Amniotic epithelial cell (primary cell): ENCODE results near the gene SNX20.
A peak's percentile ranks its signal among the peaks of the same experiment; 100 is the strongest.

Source experiments
- DNase-seq: peaks from one replicate; pipeline ENCODE4 v3.0.0-alpha.2; 2010; ENCODE audit warnings: low read depth

SNX20 gene

GRCh38 chr16:50679676-50680555, 1.2 kb downstream of the SNX20 start:
- no peak for DNase-seq

- no peak for DNase-seq
These were observed 1.8 kb downstream of the SNX20 start for GRCh38 chr16:50679266-50679665.

GRCh38 chr16:50678531-50678930, 2.6 kb downstream of the SNX20 start:
- DNase-seq, result no peak

- DNase-seq, result no peak
These were observed 3.8 kb downstream of the SNX20 start for GRCh38 chr16:50677351-50677750.

GRCh38 chr16:50676684-50677225, 4.4 kb downstream of the SNX20 start:
- DNase-seq, result no peak

GRCh38 chr16:50675686-50676610, 5.2 kb downstream of the SNX20 start:
- no peak for DNase-seq

DNA sequence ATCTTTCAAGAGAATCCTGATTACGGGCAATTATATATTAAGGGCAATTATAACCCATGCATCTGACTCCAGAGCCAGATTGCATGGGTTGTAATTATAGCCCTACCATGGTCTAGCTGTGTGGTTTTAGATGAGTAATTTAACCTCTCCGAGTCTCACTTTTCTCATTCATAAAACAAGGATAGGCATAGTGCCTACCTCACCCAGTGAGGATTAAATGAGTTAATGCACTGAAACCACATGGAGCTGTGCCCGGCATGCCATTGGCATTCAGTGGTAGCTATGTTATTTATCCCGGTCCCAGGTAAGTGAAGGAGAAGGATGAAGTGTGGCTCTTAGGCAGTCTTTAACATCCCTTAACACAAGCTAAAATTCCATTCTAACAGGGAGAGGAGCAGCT, 6.3 kb downstream of the SNX20 start:
- DNase-seq, result no peak

DNA sequence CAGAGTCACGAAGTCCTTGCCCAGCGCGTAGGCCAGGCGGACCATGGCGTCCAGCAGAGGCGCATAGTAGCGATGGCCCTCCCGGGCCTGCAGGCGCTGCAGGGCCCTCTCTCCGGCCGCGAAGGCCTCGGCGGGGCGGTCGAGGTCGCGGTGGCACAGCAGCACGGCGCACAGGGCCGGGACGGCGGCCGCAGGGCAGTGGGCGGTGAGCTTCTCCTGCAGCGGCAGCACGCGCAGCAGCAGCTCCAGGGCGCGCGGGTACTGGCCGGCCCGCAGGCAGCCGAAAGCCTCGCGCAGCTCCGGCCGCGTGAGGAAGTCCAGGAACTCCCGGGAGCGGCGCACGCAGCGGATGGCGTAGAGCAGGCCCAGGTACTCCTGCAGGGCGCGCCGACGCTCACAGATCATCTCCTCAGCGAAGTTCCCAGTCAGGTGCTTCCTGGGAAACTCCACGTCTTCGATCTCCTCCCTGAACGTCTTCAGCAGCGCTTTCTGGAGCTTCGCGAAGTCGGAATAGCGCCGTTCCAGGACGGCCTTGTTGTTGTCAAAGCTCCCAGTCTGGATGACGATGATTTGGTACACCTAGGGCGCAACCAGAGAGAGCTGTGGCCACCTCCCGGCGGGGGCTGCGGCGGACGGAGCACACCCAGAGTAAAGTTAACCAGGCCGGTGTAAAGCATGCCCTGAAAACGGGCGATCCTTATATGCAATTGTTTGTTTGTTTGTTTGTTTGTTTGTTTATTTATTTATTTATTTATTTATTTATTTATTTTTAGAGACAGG, 7.4 kb downstream of the SNX20 start:
- DNase-seq, result no peak

GRCh38 chr16:50671644-50672260, 9.4 kb downstream of the SNX20 start:
- DNase-seq, result peak; percentile 36

DNA sequence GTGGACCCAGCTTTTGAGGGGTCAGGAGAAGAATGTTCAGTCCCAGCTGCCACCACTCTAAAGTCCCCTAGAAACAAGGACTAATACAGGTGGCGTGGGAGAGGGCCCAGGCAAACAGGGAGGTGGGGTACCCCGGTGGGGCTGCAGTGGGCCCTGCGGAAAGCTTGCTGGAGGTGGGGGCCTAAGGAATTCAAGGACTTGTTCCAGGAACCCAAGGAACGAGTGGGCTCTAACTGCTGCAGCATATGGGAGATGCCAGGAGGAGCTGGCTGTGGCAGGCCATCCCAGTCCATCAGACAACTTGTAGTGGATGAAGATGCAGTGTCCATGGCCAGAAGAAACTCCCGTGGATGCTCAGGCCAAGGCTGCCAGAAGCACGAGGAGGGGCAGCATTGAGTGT, 10.6 kb downstream of the SNX20 start:
- no peak for DNase-seq

DNA sequence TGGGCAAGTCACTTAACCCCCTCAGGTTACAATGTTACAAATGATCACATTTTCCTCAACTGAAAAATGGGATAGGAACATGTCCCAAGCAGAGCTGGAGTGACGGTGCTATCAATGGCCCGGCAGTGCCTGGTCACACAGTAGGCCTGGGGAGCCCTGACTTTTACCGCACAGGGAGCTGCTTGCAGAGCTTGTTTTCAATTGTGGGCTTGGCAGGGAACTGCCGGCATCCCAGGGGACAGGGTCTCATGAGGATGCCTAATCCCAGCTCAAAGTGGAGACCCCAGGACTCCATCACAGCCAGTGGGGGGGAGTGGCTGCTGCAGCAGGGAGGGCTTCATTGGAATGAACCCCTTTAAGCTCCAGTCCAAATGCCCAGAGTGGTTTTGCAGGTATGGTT, 11.4 kb downstream of the SNX20 start:
- no peak for DNase-seq

DNA sequence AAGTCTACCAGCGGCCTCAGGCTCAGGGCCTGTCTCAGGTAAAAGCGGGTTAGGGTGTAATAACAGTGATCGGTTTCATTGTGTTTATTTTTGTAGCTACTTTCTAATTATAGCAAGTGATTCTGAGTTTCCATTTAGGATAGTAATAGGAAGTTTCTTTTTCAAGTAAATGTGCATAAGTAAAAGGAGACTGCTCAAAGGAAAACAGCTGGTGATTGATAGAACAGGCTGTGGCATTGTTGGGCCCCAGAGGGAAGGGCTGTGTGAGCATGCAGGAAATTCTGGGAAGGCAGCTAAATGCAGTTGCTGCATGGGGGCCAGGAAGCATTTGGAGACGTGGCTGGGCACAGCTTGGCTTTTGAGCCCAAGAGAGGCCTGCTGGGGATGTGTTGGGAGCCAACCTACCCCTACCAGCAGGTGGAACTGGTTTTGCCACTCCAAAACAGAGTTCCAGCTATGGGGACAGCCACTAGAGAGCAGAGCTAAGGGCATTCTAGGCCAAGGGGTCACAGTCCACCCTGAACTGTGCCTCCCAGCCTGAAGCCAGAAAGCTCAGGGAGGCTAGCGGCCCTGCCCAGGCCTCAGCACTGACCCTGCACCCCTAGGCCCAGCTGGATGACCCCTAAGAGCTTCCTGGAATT, 12.6 kb downstream of the SNX20 start:
- DNase-seq, result no peak

DNA sequence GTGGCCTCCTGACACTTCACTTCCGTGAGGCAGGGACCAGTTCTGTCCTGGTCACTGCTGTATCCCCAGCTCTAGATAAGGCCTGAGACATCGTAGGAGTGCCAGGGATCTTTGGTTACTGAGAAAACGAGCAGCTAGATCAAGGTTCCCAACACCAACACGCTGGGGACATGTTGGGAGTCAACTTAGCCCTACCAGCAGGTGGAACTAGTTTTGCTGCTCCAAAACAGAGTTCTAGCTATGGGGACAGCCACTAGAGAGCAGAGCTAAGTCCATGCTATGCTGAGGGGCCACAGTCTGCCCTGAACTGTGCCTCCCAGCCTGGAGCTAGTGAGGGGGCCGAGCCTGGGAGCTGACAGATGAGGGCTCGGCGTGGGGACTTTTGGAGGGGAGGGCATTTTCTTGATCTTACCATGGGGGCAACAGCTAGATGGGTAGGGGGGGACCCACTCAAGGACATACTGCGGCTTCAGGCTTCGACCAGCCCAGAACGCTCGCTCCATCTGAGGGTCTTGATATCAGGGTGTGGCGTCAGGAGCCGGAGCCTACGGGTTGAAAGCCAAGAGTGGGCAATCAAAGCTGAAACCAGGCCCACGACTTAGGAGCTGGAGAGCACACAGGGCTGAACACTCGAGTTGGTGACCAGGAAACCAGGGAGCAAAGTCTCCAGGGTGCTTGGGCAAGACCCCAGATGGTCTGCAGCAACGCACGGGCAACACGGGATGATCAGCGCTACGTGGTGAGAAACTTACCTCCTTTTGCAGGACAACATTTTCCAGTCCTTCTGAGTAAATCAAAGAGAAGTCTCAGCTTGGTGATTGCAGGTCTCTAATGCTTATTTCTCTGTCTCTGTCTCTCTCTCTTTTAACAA, 13.4 kb downstream of the SNX20 start:
- DNase-seq, result no peak

- no peak for DNase-seq
These were observed 14.2 kb downstream of the SNX20 start for GRCh38 chr16:50666658-50667496.

- DNase-seq, result peak; percentile 53
These were observed 15.8 kb downstream of the SNX20 start for GRCh38 chr16:50665128-50665878.

DNA sequence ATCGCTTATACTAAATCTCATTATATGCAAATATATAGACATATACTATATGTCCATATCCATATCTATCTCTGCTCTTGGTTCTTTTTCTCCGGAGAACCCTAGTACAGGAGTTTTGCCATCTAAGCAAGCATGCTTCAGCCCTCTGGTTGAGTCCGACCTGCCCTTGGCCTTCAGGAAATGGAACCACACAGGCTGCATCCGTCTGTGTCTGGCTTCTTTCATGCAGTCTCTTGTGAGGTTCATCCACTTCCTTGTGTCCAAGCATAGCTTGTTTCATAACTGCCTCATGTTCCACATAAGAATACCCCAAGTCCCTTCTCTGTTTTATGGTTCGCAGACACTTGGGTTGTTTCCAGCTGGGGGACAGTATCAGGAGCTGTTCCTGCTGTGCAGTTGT, 16.8 kb downstream of the SNX20 start:
- DNase-seq, result no peak

GRCh38 chr16:50662306-50662940, 18.7 kb downstream of the SNX20 start:
- DNase-seq, result no peak

DNA sequence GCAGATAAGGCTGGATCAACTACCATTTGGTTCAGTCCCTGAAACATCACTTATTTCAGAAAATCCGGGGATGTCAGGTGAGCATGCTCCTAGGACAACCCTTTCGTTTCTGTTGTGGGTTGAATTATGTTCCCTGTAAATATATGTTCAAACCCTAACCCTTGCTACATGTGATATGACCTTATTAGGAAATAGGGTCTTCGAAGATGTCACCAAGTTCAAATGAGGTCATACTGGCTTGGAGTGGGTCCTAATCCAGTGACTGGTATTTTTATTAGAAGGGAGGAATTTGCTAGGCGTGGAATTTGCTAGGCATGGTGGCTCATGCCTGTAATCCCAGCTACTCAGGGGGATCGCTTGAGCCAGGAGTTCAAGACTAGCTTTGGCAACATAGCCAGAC, 21.3 kb downstream of the SNX20 start:
- DNase-seq, result no peak
